ENCODE measurements around the gene TSHZ2.
A peak's percentile ranks its signal among the peaks of the same experiment; 100 is the strongest.

Gene TSHZ2

GRCh38 chr20:53260591-53260990, 288.4 kb downstream of the TSHZ2 start:
- no peak overlapping the region for H3K9ac ChIP-seq
- no peaks in the 10 kb centered on the region for H3K36me3 ChIP-seq
- no peak overlapping the region for H3K4me2 ChIP-seq
- H3K4me3 ChIP-seq, result no peak overlapping the region
- no peaks in the 10 kb centered on the region for H3K4me1 ChIP-seq
- H3K27me3 ChIP-seq, result no peaks in the 10 kb centered on the region
- H3K27ac ChIP-seq, result no peak overlapping the region
- H4K20me1 ChIP-seq, result no peaks in the 10 kb centered on the region
- TF ChIP-seq Cebpa-rat (IDR thresholded peaks at IDR 0.05), result no peak
- no peaks in the 10 kb centered on the region for H3K9me3 ChIP-seq (replicated peaks in 1 of 11)

DNA sequence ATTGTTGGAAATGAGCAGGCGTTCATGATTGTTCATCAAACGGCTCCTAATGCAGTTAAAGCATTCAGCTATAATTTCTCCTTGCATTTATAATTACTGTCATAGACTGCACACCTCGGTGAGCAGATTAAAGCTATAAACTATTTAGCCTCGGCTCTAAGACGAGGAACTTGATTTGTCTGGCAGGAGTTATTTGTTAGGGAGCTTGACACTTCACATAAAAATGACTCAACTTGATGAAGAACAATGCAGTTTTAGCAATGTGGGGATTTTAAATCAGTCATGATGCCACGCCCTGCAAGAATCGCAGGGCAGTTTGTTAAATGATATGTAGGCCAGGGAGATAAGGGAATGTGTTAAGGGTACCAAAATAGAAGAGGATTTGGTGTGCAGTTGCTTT, 290.2 kb downstream of the TSHZ2 start:
- Histone ChIP-seq H3K9me3 (replicated peaks in 1 of 11) (no peaks in the 10 kb centered on the region), H3K36me3 (no peaks in the 10 kb centered on the region), H3K9ac (no peak overlapping the region), H3K4me2 (no peak overlapping the region), H3K4me3 (no peak overlapping the region), H3K27me3 (no peaks in the 10 kb centered on the region), H3K27ac (no peak overlapping the region), H4K20me1 (no peaks in the 10 kb centered on the region), H3K4me1 (no peaks in the 10 kb centered on the region)
- no peak for TF ChIP-seq Cebpa-rat (IDR thresholded peaks at IDR 0.05)

DNA sequence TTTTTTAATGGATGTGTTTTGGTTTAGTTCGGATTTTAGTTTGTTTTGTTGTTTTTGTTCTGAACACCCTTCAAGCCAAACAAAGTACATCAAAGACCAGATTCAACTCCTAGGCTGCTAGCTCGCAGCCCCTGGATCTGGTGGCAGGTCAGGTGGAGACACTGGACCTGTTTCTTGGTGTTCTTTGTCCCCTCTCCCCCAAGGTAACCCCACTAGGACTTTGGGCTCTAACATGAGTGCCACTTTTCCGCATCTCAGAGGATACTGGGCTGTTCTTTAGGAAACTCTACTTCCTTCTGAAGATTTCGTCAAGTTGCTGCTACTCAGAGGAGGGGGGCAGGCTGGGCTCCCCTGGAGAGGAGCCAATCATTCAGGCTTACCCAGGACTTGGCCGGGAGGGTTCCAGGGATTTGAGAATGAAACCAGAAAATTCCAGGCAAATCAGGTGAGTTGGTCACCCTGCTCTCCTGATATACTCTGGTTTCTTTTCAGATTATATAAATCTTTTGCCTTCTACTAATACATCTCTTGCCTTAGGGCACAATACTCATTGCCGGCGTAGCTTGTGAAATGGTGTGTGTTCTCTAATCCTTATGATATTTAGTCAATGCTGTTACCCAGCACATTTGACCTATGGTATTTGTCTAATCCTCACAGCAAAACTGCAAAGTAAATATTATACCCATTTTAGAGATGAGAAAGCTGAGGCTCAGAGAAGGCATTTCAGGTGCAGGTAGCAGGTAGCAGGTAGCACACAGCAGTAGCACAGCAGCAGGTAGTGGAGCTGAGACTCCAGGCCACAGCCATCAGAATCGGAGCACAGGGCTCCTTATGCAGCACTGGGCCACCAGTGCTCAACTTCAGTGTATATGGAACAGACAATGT, 291.6 kb downstream of the TSHZ2 start:
- no peaks in the 10 kb centered on the region for H3K4me1 ChIP-seq
- no peaks in the 10 kb centered on the region for H3K36me3 ChIP-seq
- no peak overlapping the region for H3K4me3 ChIP-seq
- no peaks in the 10 kb centered on the region for H3K27me3 ChIP-seq
- H3K4me2 ChIP-seq, result no peak overlapping the region
- H3K9me3 ChIP-seq (replicated peaks in 1 of 11), result no peaks in the 10 kb centered on the region
- H4K20me1 ChIP-seq, result no peaks in the 10 kb centered on the region
- no peak for TF ChIP-seq Cebpa-rat (IDR thresholded peaks at IDR 0.05)
- no peak overlapping the region for H3K27ac ChIP-seq
- H3K9ac ChIP-seq, result no peak overlapping the region

DNA sequence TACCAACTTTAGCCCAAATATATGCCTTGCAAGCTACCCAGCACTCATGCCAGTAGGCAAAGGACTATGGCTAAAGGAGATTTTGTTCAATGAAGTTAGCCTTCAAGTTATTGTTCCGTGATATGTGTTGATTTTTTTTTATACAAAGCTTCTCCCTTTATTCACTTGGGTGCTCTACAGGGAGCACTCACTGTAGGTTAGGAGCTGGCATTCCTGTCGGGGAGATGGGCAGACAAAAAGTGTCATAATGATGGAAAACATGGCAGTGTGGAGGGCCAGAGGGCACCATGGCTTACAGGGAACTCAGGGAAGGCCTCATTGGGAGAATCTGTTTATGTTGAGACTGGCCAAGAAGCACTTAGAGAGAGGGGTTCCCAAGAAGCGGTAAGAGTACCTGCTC, 292.4 kb downstream of the TSHZ2 start:
- no peak for TF ChIP-seq Cebpa-rat (IDR thresholded peaks at IDR 0.05)
- H3K27me3 ChIP-seq, result no peaks in the 10 kb centered on the region

DNA sequence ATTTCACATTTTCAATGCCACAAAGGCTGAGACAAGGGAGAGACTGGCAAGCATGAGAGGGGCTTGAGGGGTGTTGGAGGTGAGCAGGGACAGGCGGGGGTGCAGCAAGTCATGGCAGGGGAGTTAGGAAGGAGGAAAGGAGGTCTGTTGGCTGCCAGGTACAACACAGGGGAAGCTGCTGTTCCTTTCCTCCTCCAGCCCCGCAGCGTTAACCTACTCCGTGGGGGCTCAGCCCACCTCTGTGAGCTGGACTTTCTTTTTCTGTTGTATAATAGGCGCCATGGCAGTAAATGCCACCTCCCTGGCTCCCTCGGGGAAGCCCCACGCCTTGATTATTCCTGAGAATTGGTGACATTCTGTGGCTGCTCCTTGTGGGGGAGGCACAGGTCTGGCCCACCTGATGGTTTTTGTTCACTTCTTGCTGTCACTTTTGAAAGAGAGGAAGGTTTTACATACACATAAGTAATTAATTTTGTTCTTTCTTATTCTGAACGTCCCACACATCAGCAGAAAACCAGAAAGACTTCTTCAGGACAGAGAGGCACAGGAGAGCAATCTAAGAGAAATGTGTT, 293.2 kb downstream of the TSHZ2 start:
- Histone ChIP-seq H3K9ac (no peak overlapping the region), H3K4me1 (no peaks in the 10 kb centered on the region), H3K36me3 (no peaks in the 10 kb centered on the region), H3K9me3 (replicated peaks in 1 of 11) (no peaks in the 10 kb centered on the region), H3K27me3 (no peaks in the 10 kb centered on the region), H3K4me2 (no peak overlapping the region), H3K27ac (no peak overlapping the region), H4K20me1 (no peaks in the 10 kb centered on the region), H3K4me3 (no peak overlapping the region)
- TF ChIP-seq Cebpa-rat (IDR thresholded peaks at IDR 0.05), result no peak

More for the DNA sequence above, 292.4 kb downstream of the TSHZ2 start:
- H3K9me3 ChIP-seq (replicated peaks in 1 of 11), result no peaks in the 10 kb centered on the region
- no peaks in the 10 kb centered on the region for H3K4me1 ChIP-seq
- no peak overlapping the region for H3K4me3 ChIP-seq
- H3K27ac ChIP-seq, result no peak overlapping the region
- no peak overlapping the region for H3K4me2 ChIP-seq
- no peaks in the 10 kb centered on the region for H3K36me3 ChIP-seq
- H4K20me1 ChIP-seq, result no peaks in the 10 kb centered on the region
- no peak overlapping the region for H3K9ac ChIP-seq

DNA sequence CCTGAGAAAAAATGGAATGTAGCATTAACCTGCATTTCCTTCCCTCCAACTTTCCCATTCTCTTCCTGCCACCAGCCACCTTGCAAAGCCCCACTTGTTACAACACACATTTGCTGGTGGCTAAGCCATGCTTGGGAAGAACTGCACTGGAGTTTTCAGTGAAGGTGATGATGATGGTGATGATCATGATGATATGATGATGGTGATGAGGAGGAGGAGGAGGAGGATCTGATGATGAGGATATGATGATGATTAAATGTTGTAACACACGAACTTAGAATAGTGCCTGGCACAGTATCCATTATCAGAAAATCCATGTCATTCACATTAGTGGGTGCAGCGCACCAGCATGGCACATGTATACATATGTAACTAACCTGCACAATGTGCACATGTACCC, 297.2 kb downstream of the TSHZ2 start:
- no peak for TF ChIP-seq Cebpa-rat (IDR thresholded peaks at IDR 0.05)

GRCh38 chr20:53270792-53271375, 298.7 kb downstream of the TSHZ2 start:
- Histone ChIP-seq H3K36me3 (no peaks in the 10 kb centered on the region), H3K4me2 (no peak overlapping the region), H4K20me1 (no peaks in the 10 kb centered on the region), H3K9me3 (replicated peaks in 1 of 11) (no peaks in the 10 kb centered on the region), H3K27ac (no peak overlapping the region), H3K4me1 (no peaks in the 10 kb centered on the region), H3K4me3 (no peak overlapping the region), H3K27me3 (no peaks in the 10 kb centered on the region), H3K9ac (no peak overlapping the region)
- no peak for TF ChIP-seq Cebpa-rat (IDR thresholded peaks at IDR 0.05)

More for the DNA sequence above, 297.2 kb downstream of the TSHZ2 start:
- H3K9ac ChIP-seq, result no peak overlapping the region
- no peaks in the 10 kb centered on the region for H3K36me3 ChIP-seq
- no peak overlapping the region for H3K4me2 ChIP-seq
- H3K4me3 ChIP-seq, result no peak overlapping the region
- no peaks in the 10 kb centered on the region for H4K20me1 ChIP-seq
- H3K27me3 ChIP-seq, result no peaks in the 10 kb centered on the region
- H3K27ac ChIP-seq, result no peak overlapping the region
- H3K9me3 ChIP-seq (replicated peaks in 1 of 11), result no peaks in the 10 kb centered on the region
- H3K4me1 ChIP-seq, result no peaks in the 10 kb centered on the region

- H3K36me3 ChIP-seq, result no peaks in the 10 kb centered on the region
- H3K9ac ChIP-seq, result no peak overlapping the region
- TF ChIP-seq Cebpa-rat (IDR thresholded peaks at IDR 0.05), result peak in 4 of 11 experiments; percentile 10 to 56 (median 32); a peak in 2 of 22 replicates
- no peak overlapping the region for H3K27ac ChIP-seq
- H3K4me3 ChIP-seq, result no peak overlapping the region
- H3K4me1 ChIP-seq, result no peaks in the 10 kb centered on the region
- no peaks in the 10 kb centered on the region for H3K27me3 ChIP-seq
- no peaks in the 10 kb centered on the region for H3K9me3 ChIP-seq (replicated peaks in 1 of 11)
- H4K20me1 ChIP-seq, result no peaks in the 10 kb centered on the region
- no peak overlapping the region for H3K4me2 ChIP-seq
Observed at GRCh38 chr20:53274365-53274764, 302.2 kb downstream of the TSHZ2 start.

DNA sequence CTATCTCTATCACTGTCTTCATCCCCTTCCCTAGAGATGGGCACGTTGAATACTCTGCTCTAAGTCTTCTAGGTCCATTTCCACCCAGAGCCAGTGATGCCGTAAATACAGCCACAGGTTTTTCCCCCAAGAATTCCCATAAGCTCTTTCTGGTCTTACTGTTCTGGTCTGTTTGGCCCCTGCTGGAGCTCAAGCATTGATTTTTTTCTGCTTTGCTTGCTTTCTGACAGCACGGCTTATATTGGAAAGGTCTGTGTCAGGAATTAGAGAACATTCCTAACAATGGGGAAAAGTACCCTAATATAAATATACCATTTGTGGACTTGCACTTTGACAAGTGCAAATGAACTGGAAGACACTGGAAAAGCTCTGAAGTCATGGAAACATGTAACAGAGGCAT, 302.6 kb downstream of the TSHZ2 start:
- H3K4me2 ChIP-seq, result no peak overlapping the region
- H3K27ac ChIP-seq, result no peak overlapping the region
- no peak for TF ChIP-seq Cebpa-rat (IDR thresholded peaks at IDR 0.05)
- no peak overlapping the region for H3K9ac ChIP-seq
- no peaks in the 10 kb centered on the region for H4K20me1 ChIP-seq
- no peaks in the 10 kb centered on the region for H3K36me3 ChIP-seq
- no peak overlapping the region for H3K4me3 ChIP-seq
- H3K27me3 ChIP-seq, result no peaks in the 10 kb centered on the region
- H3K9me3 ChIP-seq (replicated peaks in 1 of 11), result 0 out of 22 replicates have a peak, but pooled peaks cover 0 to 3% (median 0%) of the 10 kb centered on the region in 11 experiments
- H3K4me1 ChIP-seq, result no peaks in the 10 kb centered on the region

All from BLaER1 treated with 17β-estradiol and CSF1 and Interleukin-3, amounts not matched to agents 10 nM and 100 nM (cell line).